MM.1S (cell line): ENCODE measurements around the gene DCST2.

ENCODE experiments used
- DNase-seq: peaks from one replicate; pipeline ENCODE4 v3.0.0-alpha.2; 2015
- H2AFZ ChIP-seq: fragments of 300-600 bp; sonication (generic); 2 replicates; pipeline ENCODE4 v1.6.0; 2016; ENCODE audit warnings: antibody characterized with exemption, low read length
- H3F3A ChIP-seq: fragments of 300-600 bp; sonication (generic); 2 replicates; pipeline ENCODE4 v1.6.1; 2016; ENCODE audit warnings: mild to moderate bottlenecking, antibody characterized with exemption, low read length, moderate library complexity, mixed read lengths; ENCODE audit not compliant: insufficient read depth
- H3K27ac ChIP-seq: fragments of 300-600 bp; sonication (generic); 2 replicates; pipeline ENCODE4 v1.5.1; 2016; ENCODE audit warnings: mild to moderate bottlenecking, low read length
- H3K27me3 ChIP-seq: fragments of 300-600 bp; sonication (generic); replicated peaks from 2 replicates; pipeline ENCODE4 v1.6.0; 2016; ENCODE audit warnings: low read length; ENCODE audit not compliant: insufficient read depth
- H3K36me3 ChIP-seq: fragments of 300-600 bp; sonication (generic); replicated peaks from 2 replicates; pipeline ENCODE4 v1.6.1; 2016; ENCODE audit warnings: mild to moderate bottlenecking, low read length, mixed read lengths; ENCODE audit not compliant: insufficient read depth
- H3K4me1 ChIP-seq: fragments of 300-600 bp; sonication (generic); 2 replicates; pipeline ENCODE4 v1.6.1; 2016; ENCODE audit warnings: low read length, mixed read lengths
- H3K4me2 ChIP-seq: fragments of 300-600 bp; sonication (generic); 2 replicates; pipeline ENCODE4 v1.6.0; 2016; ENCODE audit warnings: low read depth, low read length
- H3K4me3 ChIP-seq: fragments of 300-600 bp; sonication (generic); 2 replicates; pipeline ENCODE4 v1.5.1; 2016; ENCODE audit warnings: low read length, mixed read lengths
- H3K79me2 ChIP-seq: fragments of 300-600 bp; sonication (generic); 2 replicates; pipeline ENCODE4 v1.6.1; 2016; ENCODE audit warnings: mixed run types, low read length, mixed read lengths
- H3K9ac ChIP-seq: fragments of 300-600 bp; sonication (generic); 2 replicates; pipeline ENCODE4 v1.6.1; 2016; ENCODE audit warnings: low read length, mixed read lengths
- H3K9me2 ChIP-seq: fragments of 300-600 bp; sonication (generic); replicated peaks from 2 replicates; pipeline ENCODE4 v1.6.1; 2016; ENCODE audit warnings: mild to moderate bottlenecking, low read length, mixed read lengths; ENCODE audit not compliant: insufficient read depth
- H3K9me3 ChIP-seq: fragments of 300-600 bp; sonication (generic); replicated peaks from 2 replicates; pipeline ENCODE4 v1.6.1; 2016; ENCODE audit warnings: mild to moderate bottlenecking, low read length, mixed read lengths; ENCODE audit not compliant: insufficient read depth
- H4K20me1 ChIP-seq: fragments of 300-600 bp; sonication (generic); 2 replicates; pipeline ENCODE4 v1.6.1; 2016; ENCODE audit warnings: mild to moderate bottlenecking, low read length, moderate library complexity, mixed read lengths; ENCODE audit not compliant: insufficient read depth
- CTCF ChIP-seq: fragments of 300-600 bp; sonication (generic); IDR thresholded peaks from 2 replicates; pipeline ENCODE4 v1.5.1; 2016; ENCODE audit warnings: antibody characterized with exemption, low read length, mixed read lengths
- EZH2 ChIP-seq: fragments of 300-600 bp; sonication (generic); optimal IDR thresholded peaks from 2 replicates; pipeline ENCODE3; 2017; ENCODE audit warnings: low read depth, mild to moderate bottlenecking, antibody characterized with exemption, low read length, mixed read lengths
- EZH2phosphoT487 ChIP-seq: fragments of 300-600 bp; sonication (generic); IDR thresholded peaks from 2 replicates; pipeline ENCODE4 v1.6.1; 2018; ENCODE audit warnings: antibody characterized with exemption, low read length

Gene DCST2

GRCh38 chr1:155011004-155011416 is 22.6 kb downstream of the DCST2 start:
- H3K27ac ChIP-seq = no peak overlapping the region
- no peak overlapping the region for H3K9ac ChIP-seq
- no peak overlapping the region for H3K4me2 ChIP-seq
- H3K9me3 ChIP-seq = no peaks in the 10 kb centered on the region
- no peak overlapping the region for H2AFZ ChIP-seq
- H3K27me3 ChIP-seq = no peaks in the 10 kb centered on the region
- TF ChIP-seq CTCF (no peak), EZH2 (no peak), EZH2phosphoT487 (no peak)
- no peak overlapping the region for H3K4me3 ChIP-seq
- no peaks in the 10 kb centered on the region for H4K20me1 ChIP-seq
- H3K9me2 ChIP-seq = no peaks in the 10 kb centered on the region
- no peak for DNase-seq
- H3K4me1 ChIP-seq = peaks cover 15% of the 10 kb centered on the region
- H3F3A ChIP-seq = peaks cover 19% of the 10 kb centered on the region
- H3K36me3 ChIP-seq = no peaks in the 10 kb centered on the region; the same call in 1 of the 2 replicates
- H3K79me2 ChIP-seq = peaks cover 64% of the 10 kb centered on the region

GRCh38 chr1:155010211-155010918 is 23.2 kb downstream of the DCST2 start:
- Histone ChIP-seq H3K9me3 (no peaks in the 10 kb centered on the region), H3K4me2 (no peak overlapping the region), H3K27ac (no peak overlapping the region), H3K9me2 (no peaks in the 10 kb centered on the region), H4K20me1 (no peaks in the 10 kb centered on the region), H3K36me3 (no peaks in the 10 kb centered on the region; the same call in 1 of the 2 replicates), H2AFZ (no peak overlapping the region), H3K79me2 (peaks cover 70% of the 10 kb centered on the region), H3K9ac (no peak overlapping the region), H3K27me3 (no peaks in the 10 kb centered on the region), H3F3A (peaks cover 19% of the 10 kb centered on the region), H3K4me1 (peaks cover 15% of the 10 kb centered on the region), H3K4me3 (no peak overlapping the region)
- no peak for DNase-seq
- TF ChIP-seq EZH2phosphoT487 = no peak
- no peak for TF ChIP-seq EZH2

- no peaks in the 10 kb centered on the region for H3K27me3 ChIP-seq
- peaks cover 16% of the 10 kb centered on the region for H3K4me1 ChIP-seq
- peaks cover 76% of the 10 kb centered on the region for H3K79me2 ChIP-seq
- H3K9me2 ChIP-seq = no peaks in the 10 kb centered on the region
- no peak overlapping the region for H3K27ac ChIP-seq
- TF ChIP-seq CTCF (no peak), EZH2 (no peak), EZH2phosphoT487 (no peak)
- H3K4me2 ChIP-seq = no peak overlapping the region
- no peak overlapping the region for H3K9ac ChIP-seq
- H2AFZ ChIP-seq = no peak overlapping the region
- H3K9me3 ChIP-seq = no peaks in the 10 kb centered on the region
- peaks cover 20% of the 10 kb centered on the region for H3F3A ChIP-seq
- H3K36me3 ChIP-seq = no peaks in the 10 kb centered on the region; the same call in 1 of the 2 replicates
- no peaks in the 10 kb centered on the region for H4K20me1 ChIP-seq
- DNase-seq = no peak
- H3K4me3 ChIP-seq = no peak overlapping the region
Observed at GRCh38 chr1:155009742-155010141, 23.8 kb downstream of the DCST2 start.

GRCh38 chr1:155009221-155009711 is 24.3 kb downstream of the DCST2 start:
- Histone ChIP-seq H3K9ac (no peak overlapping the region), H3K36me3 (no peaks in the 10 kb centered on the region; the same call in 1 of the 2 replicates), H3K4me3 (no peak overlapping the region), H2AFZ (no peak overlapping the region), H3K9me3 (no peaks in the 10 kb centered on the region), H3F3A (peaks cover 19% of the 10 kb centered on the region), H3K4me1 (peaks cover 21% of the 10 kb centered on the region), H3K9me2 (no peaks in the 10 kb centered on the region), H3K79me2 (peaks cover 81% of the 10 kb centered on the region), H3K4me2 (no peak overlapping the region), H3K27ac (no peak overlapping the region), H3K27me3 (no peaks in the 10 kb centered on the region), H4K20me1 (no peaks in the 10 kb centered on the region)
- DNase-seq = no peak
- TF ChIP-seq CTCF = no peak
- no peak for TF ChIP-seq EZH2phosphoT487
- no peak for TF ChIP-seq EZH2
